Measurements from ENCODE around the gene MAP7D1. TPM values are rescaled to one million over a fixed set of nuclear protein-coding genes. Genes with fewer than 3 reads are reported as not detected.

MAP7D1 gene
- total RNA-seq, 4 donors from 2014 or later, result 74.3 to 187 (median 86.0) TPM

GRCh38 chr1:36109041-36109679, 46.8 kb upstream of the MAP7D1 start:
- WGBS, 2 donors (ENCODE audit: low coverage in 1 of 2), result 60 to 79% methylated on average over 1 to 11 of the region's 11 CpGs
- Histone ChIP-seq H3K27ac (peak overlapping the region in 1 of 4 donors; percentile 26), H3K36me3 (no peaks in the 10 kb centered on the region), H3K4me3 (no peak overlapping the region), H3K27me3 (no peaks in the 10 kb centered on the region), H3K4me1 (peaks cover 0 to 5% (median 0%) of the 10 kb centered on the region in 4 donors), H3K9me3 (no peaks in the 10 kb centered on the region)
- TF ChIP-seq POLR2AphosphoS5 (IDR thresholded peaks at IDR 0.05) (no peak), CTCF (IDR thresholded peaks at IDR 0.05) (no peak), EP300 (IDR thresholded peaks at IDR 0.05; ENCODE audit: low read depth) (no peak), POLR2A (IDR thresholded peaks at IDR 0.05) (no peak)
- intact Hi-C loops (cut with DNase I; ENCODE audit: low total_unique reads), result no loop called here
- DNase-seq, result no peak
- in situ Hi-C loops (cut with MboI; ENCODE audit: low pct_ligation_motif_present in 1 of 4, low pct_unique_long_range_greater_than_20kb in 1 of 4, low sequenced_read_pairs in 3 of 4), result loop anchor here in 3 of 4 donors (10.0 to 25.0 kb wide), 5 partner anchors 76 to 303 kb away; no protein-coding TSS in a partner anchor

GRCh38 chr1:36111151-36111550, 44.8 kb upstream of the MAP7D1 start:
- Histone ChIP-seq H3K36me3 (no peaks in the 10 kb centered on the region), H3K27me3 (no peaks in the 10 kb centered on the region), H3K27ac (no peak overlapping the region), H3K9me3 (no peaks in the 10 kb centered on the region), H3K4me1 (peaks cover 0 to 14% (median 3%) of the 10 kb centered on the region in 4 donors), H3K4me3 (no peak overlapping the region)
- WGBS, 2 donors (ENCODE audit: low coverage in 1 of 2), result 47 to 65% methylated on average over 2 to 4 of the region's 4 CpGs
- DNase-seq, result no peak
- TF ChIP-seq POLR2A (IDR thresholded peaks at IDR 0.05), result no peak
- no peak for TF ChIP-seq EP300 (IDR thresholded peaks at IDR 0.05; ENCODE audit: low read depth)
- TF ChIP-seq POLR2AphosphoS5 (IDR thresholded peaks at IDR 0.05), result no peak
- TF ChIP-seq CTCF (IDR thresholded peaks at IDR 0.05), result no peak
- intact Hi-C loops (cut with DNase I; ENCODE audit: low total_unique reads), result no loop called here
- in situ Hi-C loops (cut with MboI; ENCODE audit: low pct_ligation_motif_present in 1 of 4, low pct_unique_long_range_greater_than_20kb in 1 of 4, low sequenced_read_pairs in 3 of 4), result loop anchor here in 2 of 4 donors (25.0 kb wide), 2 partner anchors 176 to 301 kb away; no protein-coding TSS in a partner anchor

- TF ChIP-seq CTCF (IDR thresholded peaks at IDR 0.05), result no peak
- TF ChIP-seq POLR2AphosphoS5 (IDR thresholded peaks at IDR 0.05), result no peak
- no peak for TF ChIP-seq POLR2A (IDR thresholded peaks at IDR 0.05)
- TF ChIP-seq EP300 (IDR thresholded peaks at IDR 0.05; ENCODE audit: low read depth), result no peak
- H3K27ac ChIP-seq, result no peak overlapping the region
- H3K4me3 ChIP-seq, result no peak overlapping the region
- no peak for DNase-seq
- no peaks in the 10 kb centered on the region for H3K27me3 ChIP-seq
- in situ Hi-C loops (cut with MboI; ENCODE audit: low pct_ligation_motif_present in 1 of 4, low pct_unique_long_range_greater_than_20kb in 1 of 4, low sequenced_read_pairs in 3 of 4), result loop anchor here in 2 of 4 donors (25.0 kb wide), 2 partner anchors 174 to 299 kb away; no protein-coding TSS in a partner anchor
- 82 to 100% methylated on average over 1 to 9 of the region's 9 CpGs for WGBS, 2 donors (ENCODE audit: low coverage in 1 of 2)
- no peaks in the 10 kb centered on the region for H3K9me3 ChIP-seq
- intact Hi-C loops (cut with DNase I; ENCODE audit: low total_unique reads), result no loop called here
- H3K4me1 ChIP-seq, result peaks cover 0 to 14% (median 3%) of the 10 kb centered on the region in 4 donors
- H3K36me3 ChIP-seq, result no peaks in the 10 kb centered on the region
Observed at GRCh38 chr1:36112823-36113222, 43.1 kb upstream of the MAP7D1 start.

GRCh38 chr1:36114371-36114770, 41.6 kb upstream of the MAP7D1 start:
- H3K36me3 ChIP-seq, result no peaks in the 10 kb centered on the region
- DNase-seq, result no peak
- in situ Hi-C loops (cut with MboI; ENCODE audit: low pct_ligation_motif_present in 1 of 4, low pct_unique_long_range_greater_than_20kb in 1 of 4, low sequenced_read_pairs in 3 of 4), result loop anchor here in 2 of 4 donors (25.0 kb wide), 2 partner anchors 173 to 298 kb away; no protein-coding TSS in a partner anchor
- WGBS, 2 donors (ENCODE audit: low coverage in 1 of 2), result 64% methylated on average over 5 of the region's 5 CpGs; no CpG with 5 or more reads in 1 of the 2 donors
- intact Hi-C loops (cut with DNase I; ENCODE audit: low total_unique reads), result no loop called here
- peaks cover 0 to 11% (median 3%) of the 10 kb centered on the region in 4 donors for H3K4me1 ChIP-seq
- no peaks in the 10 kb centered on the region for H3K27me3 ChIP-seq
- H3K9me3 ChIP-seq, result no peaks in the 10 kb centered on the region
- H3K27ac ChIP-seq, result peak overlapping the region; percentile 42 to 57 (median 56)
- TF ChIP-seq POLR2AphosphoS5 (IDR thresholded peaks at IDR 0.05) (no peak), CTCF (IDR thresholded peaks at IDR 0.05) (no peak), EP300 (IDR thresholded peaks at IDR 0.05; ENCODE audit: low read depth) (no peak), POLR2A (IDR thresholded peaks at IDR 0.05) (no peak)
- H3K4me3 ChIP-seq, result no peak overlapping the region

Data from transverse colon (tissue), 4 donors.